HG03342 (cell line): Measurements from ENCODE around the gene SLC25A28.
A peak's percentile ranks its signal among the peaks of the same experiment; 100 is the strongest.
"Not testable (repeated sequence)": the region's sequence is repeated elsewhere in the genome, so short reads cannot be mapped to it uniquely, and the experiment has no call there.

ENCODE experiments used
- ATAC-seq: cut with Tn5 transposase; IDR thresholded peaks from one replicate; pipeline ENCODE4 v1.9.1; 2021; ENCODE audit warnings: mild to moderate bottlenecking, moderate library complexity; ENCODE audit not compliant: unreplicated experiment

SLC25A28 gene

DNA sequence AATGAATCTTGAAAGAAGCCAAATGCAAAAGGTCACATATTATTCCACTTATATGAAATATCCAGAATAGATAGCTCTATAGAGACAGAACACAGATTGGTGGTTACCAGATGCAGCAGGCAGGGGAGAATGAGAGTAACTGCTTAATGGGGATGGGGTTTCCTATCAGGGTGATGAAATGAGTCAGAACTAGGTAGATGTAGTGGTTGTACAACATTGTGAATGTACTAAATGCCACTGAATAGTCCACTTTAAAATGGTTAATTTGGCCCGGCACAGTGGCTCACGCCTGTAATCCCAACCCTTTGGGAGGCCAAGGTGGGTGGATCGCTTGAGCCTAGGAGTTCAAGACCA, 9.4 kb upstream of the SLC25A28 start:
- no peak for ATAC-seq

DNA sequence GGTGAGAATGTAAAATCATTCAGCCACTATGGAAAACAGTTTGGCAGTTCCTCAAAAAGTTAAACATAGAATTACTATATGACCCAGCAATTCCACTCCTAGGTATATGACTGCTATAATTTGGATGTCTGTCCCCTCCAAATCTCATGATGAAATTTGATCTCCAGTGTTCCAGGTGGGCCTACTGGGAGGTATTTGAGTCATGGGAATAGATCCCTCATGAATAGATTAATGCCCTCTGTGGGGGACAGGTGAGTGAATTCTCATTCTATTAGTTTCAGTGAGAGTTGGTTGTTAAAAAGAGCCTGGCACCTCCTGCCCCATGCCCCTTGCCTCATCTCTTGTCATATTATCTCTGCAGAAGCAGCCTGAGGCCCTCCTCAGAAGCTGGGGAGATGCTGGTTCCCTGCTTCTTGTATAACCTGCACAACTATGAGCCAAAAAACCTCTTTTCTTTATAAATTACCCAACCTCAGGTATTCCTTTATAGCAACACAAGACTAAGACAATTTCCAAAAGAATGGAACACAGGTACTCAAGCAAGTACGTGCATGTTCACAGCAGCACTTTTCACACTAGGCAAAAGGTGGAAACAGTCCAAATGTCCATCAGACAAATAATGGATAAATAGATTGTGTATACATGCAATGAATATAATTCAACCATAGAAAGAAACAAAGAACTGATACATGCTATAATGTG, 8.8 kb upstream of the SLC25A28 start:
- no peak for ATAC-seq

DNA sequence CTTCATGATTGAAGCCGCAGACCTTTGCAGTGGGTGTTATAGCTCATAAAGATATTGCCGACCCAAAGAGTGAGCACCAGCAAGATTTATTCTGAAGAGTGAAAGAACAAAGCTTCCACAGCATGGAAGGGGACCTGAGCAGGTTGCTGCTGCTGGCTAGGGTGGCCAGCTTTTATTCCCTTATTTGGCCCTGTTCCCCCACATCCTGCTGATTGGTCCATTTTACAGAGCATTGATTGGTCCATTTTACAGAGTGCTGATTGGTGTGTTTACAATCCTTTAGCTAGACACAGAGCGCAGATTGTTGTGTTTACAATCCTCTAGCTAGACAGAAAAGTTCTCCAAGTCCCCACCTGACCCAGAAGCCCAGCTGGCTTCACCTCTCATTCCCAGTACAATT, 4.9 kb upstream of the SLC25A28 start:
- not testable (repeated sequence) for ATAC-seq

DNA sequence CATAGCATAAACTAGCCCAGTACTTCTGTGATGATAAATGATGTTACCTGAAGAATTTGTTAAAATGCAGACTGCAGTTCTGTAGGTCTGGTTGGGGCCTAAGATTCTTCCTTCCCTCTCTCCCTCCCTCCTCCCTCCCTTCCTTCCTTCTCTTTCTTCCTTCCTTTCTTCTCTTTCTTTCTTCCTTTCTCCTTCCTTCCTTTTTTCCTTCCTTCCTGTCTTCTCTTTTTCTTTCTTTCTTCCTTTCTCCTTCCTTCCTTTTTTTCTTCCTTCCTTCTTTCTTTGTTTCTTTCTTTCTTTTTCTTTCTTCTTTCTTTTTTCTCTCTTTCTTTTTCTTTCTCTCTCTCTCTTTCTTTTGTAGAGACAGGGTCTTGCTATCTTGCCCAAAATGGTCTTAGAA, 3.7 kb upstream of the SLC25A28 start:
- ATAC-seq, result no peak

DNA sequence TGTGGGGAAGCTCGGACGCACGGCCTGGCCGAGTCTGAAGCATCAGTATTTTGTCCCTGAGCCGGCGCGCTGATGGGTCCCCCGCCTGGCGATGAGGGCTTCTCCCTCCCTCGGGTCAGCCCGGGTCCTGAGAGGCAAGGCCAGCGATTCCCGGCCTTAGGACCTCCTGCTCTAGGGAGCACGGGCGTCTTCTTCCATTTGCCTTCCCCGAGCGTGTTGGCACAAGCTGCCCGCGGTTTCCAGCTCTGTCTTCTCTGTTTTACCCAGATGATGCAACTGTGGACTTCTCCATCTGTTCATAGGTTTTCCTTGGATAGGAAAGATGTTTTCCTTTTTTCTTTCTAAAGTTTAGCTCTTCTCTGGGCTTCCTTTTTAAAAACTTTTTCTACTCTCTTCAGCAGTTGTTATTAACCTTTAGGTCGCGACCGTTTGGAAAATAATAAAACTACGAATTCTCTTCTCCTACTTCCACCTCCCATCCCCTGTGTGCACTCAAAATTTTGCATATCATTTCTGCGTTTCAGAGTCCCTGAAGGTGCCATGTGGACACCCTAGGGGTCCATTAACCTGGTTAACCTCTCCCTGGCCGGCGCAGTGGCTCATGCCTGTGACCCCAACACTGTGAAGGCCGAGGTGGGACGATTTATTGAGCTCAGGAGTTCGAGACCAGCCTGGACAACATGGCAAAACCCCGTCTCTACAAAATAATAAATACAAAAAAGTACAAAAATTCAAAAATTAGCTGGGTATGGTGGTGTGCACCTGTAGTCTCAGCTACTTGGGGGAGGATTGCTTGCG, 1.4 kb upstream of the SLC25A28 start:
- no peak for ATAC-seq

DNA sequence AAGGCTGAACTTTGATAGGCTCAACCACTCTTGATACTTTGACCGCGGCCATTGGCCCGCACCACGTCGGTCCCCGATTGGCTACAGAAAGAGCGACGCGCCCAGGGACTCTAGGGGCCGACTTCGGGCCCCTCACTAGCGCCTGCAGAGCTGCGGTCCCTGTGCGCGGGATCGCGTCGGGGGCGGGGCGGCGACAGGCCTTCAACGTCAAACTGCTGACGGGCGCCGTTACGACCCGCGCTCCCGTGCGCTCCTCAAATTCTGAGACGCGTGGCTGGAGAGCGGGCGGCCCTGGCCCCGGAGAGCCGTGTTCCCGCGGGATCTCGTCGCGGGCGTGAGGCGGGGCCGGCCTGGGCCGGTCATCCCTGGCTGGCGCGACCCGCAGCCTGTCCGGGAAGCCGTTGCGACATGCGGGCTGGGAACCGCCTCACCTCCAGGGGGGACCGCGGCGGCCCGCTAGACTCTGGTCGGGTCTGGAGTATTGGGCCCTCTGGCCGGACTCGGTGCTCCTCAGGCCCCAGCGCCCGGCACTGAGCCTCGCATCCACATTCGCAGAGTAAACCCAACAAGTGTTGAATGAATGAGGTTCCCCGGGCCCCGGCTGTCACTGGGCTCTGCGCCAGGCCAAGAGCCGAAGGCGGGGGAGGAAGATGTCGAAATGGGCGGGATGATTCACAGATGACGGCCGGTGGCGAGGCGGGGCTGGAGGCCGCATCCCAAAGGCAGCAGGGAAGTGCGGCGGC, 643 bp upstream of the SLC25A28 start:
- peak; percentile 85 for ATAC-seq

DNA sequence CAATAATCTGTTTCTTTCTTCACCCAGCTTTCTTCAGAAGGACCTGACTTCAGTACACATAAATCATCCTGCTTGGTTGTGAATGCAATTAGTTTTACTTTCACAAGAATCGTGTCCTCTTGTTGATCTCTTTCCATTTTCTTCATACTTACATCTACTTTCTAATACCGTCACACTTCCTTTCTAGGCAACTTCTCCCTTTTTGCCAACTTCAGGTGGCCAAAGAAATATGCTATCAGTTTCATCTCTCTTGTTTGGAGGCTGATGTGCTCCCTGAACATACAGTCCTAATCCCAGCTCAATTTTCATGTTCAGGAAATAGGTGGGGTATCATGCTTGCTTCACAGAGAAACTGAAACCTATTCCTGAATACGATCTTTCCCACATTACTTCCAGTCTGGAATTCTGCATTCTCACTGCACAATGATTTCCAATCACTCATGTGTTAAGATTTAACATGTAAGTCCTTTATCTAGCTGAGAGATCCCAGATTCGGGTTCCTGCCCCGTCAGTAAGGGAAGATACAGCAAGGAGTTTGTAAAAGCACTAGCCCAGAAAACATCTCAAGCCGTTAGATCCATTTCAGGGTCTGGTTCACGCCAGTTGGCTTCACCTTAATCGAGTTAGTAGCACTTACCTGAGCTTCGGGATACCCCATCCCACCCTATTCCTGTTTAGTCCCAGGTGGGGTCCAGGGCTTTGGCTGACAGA, 994 bp downstream of the SLC25A28 start:
- ATAC-seq, result no peak

DNA sequence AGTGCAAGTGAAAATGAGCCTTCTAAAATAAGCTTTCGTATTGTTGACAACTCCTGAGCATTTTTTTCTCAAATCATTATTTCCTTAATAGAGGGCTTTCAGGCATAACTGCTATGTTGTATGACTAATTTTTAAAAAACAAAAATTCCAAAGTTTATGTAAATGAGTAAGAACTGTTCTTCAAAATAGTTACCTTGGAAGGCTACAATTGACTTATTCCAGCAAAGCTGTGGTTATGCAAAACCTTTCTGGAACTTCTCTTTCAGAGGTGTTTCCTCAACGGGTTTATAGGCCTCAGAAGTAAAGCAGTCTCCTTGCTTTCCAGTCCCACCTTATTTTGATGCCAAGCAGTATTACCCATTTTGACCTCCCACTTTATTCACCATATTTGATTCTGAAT, 2.5 kb downstream of the SLC25A28 start:
- ATAC-seq, result no peak

DNA sequence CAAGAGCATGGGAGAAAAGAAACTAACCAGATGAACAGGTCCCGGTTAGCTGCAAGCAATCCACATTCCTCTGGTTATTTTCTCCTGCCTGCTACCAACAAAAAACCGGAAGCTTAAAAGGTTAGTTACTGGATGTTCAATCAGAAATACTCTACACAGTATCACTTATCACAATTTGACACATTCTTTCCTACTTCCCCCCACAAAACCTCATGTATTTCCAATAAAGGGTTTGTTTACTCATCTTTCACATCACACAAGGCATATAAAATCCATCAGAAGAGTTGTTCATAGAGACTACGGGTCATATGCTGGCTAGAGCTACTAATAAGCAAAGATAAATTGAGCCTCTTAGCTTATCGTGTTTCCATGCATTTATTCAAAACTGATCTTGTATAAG, 4.8 kb downstream of the SLC25A28 start:
- ATAC-seq, result no peak

DNA sequence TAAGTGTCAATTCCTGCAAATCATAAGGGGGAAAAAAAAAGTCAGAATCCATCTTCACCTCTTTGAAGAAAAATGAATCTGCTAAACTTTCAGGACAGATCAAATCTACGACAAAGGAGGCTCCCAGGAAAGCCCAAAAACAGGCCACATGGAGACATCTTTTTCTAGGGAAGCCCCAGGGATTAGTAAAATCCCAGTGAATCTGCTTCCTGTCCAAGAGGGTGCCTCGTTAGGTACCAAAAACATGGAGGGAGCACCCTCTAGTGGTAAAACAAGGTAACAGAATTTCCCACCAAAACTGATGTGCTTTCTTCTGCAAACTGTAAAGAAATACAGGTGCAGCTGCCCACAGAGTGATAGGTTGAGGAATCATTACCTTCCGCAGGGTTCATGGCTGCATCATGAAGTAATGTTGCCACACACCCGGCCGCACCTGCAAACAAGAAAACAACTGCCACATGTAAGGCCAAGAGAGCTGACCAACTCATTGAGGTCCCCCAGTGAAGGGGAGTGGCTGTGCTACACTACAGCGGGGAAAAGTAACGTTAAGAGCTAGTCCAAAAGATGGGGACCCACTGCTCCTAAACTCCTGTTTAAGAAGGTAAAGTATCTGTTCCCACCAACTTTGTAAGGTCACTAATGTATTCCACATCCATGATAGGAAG, 7.9 kb downstream of the SLC25A28 start:
- no peak for ATAC-seq

DNA sequence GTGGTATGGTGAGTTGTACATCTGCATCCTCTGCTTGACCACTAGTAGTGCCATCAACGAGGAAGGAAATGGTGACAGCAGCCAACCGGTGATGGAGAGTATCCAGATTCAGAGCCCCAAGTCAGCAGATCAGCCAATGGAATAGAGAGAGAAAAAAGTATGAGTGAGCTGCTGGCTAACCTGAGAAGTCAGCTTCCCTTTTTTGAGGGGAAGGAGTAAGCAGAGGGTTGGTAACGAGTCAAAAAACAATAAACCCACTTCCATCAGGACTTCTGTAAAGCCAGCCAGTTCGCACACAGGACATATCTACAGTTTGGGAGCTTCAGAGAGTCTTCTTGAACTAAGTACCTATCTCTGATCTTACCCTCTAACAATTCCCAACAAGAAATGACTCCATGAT, 8.9 kb downstream of the SLC25A28 start:
- no peak for ATAC-seq

DNA sequence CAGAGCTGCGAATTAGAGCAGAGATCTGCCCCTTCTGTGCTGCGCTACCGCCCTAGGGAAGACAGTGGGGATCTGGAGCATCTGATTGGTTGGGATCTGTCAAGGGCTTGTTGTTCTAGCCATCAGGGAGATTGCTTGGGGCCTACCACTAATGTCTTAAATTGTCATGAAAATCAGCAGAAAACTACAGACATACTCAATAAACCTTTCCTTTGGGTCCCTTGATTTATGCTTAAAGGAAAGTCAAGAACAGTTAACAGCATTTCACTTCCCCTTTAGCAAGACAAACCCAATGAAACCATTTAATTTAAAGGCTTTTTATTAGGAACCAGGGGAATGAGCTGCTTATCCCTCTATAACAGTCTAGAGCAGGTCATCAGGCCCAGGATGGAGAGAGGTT, 10.0 kb downstream of the SLC25A28 start:
- ATAC-seq, result no peak

DNA sequence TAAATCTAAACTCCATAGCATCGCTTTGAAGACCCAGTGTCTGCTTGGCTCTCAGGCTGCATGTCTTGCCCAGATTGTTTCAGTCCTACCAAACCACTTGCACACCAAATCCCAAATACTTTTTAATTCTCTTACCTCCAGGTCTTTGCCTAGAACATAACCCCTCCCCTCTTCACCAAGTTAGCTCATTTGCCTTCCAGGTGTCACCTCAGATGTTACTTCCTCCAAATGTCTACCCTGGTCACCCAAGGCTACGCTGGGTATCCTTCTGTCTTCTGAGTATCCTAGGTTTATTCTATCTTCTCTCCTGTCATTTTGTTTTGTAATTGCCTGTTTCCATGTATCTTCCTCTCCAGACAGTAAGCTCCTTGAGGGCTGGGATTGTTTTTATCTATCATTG, 11.1 kb downstream of the SLC25A28 start:
- no peak for ATAC-seq

DNA sequence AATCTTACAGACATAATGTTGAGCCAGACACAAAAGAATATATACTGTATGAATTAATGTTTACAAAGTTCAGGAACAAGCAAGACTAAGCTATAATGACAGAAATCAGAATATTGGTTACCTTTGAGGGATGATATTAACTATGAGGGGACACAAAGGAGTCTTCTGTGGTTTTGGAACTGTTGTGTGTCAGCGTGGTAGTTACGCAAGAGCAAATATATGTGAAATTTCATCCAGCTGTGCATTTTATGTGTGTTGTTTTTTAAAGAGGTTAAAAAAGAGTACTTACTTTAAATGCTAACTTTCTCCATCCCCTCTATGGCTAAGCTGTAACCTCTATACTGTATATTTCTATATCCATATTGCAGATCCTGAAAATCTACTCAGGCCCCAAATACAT, 14.9 kb downstream of the SLC25A28 start:
- no peak for ATAC-seq

DNA sequence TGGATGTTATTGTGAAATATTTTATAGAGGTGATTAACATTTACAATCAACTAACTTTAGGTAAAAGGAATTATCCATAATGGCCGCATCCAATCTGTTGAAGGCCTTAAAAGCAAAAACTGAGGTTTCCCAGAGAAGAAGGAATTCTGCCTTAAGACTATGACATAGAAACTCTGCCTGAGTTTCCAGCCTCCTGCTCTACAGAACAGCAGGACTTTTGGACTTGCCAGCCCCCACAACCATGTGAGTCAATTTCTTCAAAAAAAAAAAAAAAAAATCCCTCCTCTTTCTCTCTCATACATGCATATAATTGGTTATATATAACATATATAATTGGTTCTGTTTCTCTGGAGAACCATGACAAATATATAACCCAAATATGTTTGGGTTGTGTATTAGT, 15.4 kb downstream of the SLC25A28 start:
- ATAC-seq, result no peak

DNA sequence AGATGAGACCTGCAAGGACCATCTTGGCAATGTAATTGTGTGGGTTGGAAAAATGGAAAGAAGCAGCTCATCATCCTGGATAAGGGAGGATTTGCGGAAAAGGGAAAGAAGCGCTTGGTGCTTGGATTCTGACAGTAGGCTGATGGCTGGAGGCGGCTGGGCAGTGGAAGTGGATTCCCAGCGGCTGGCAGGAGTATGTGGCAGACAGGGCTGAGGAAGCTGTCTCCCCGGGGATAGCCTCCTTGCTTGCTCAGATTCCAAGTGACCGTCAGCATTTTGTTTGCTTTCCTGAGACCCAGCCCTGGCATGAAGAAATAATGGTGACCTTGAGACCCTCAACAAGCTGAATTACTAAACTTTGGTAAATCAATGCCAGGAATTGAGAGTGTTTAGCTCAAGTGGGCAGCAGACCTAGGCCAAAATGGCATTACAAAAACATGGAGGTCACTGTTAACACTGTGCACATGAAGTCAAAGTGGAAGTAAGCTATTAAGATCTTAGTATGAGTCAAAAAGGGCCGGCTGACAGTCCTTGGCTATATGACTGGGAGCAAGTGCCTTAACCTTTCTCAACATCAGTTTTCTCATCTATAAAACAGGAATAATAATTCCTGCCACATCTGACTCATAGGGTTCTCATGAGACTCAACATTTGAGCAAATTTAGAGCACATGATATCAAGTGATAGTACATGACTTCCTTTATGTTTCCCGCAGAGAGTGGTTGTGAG, 21.3 kb downstream of the SLC25A28 start:
- no peak for ATAC-seq

DNA sequence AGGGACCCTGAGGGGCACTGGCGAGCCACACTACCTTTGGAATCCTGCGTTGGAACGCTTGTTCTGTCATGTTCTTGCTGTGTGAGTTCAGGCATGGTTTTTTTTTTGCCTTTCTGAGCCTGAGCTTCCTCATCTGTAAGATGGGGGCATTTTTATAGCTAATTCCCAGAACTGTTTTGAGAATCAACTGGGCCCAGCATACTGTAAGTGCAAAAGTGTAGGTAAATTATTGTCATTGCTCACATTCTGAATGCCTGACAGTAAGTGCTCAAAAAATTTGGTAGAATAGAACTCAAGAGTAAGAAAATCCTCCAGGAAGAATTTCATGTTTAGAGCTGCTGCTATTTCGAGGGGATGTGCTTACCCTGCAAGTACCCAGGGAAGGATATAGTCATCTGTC, 22.2 kb downstream of the SLC25A28 start:
- no peak for ATAC-seq

DNA sequence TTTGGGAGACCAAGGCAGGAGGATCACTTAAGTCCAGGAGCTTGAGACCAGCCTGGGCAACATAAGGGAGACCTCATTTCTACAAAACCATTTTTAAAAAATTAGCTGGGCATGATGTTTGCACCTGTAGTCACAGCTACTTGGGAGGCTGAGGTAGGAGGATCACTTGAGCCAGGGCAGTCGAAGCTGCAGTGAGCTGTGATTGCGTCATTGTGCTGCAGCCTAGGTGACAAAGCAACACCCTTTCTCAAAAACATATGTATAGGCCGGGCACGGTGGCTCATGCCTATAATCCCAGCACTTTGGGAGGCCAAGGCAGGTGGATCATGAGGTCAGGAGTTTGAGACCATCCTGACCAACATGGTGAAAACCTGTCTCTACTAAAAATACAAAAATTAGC, 23.5 kb downstream of the SLC25A28 start:
- ATAC-seq, result not testable (repeated sequence)

DNA sequence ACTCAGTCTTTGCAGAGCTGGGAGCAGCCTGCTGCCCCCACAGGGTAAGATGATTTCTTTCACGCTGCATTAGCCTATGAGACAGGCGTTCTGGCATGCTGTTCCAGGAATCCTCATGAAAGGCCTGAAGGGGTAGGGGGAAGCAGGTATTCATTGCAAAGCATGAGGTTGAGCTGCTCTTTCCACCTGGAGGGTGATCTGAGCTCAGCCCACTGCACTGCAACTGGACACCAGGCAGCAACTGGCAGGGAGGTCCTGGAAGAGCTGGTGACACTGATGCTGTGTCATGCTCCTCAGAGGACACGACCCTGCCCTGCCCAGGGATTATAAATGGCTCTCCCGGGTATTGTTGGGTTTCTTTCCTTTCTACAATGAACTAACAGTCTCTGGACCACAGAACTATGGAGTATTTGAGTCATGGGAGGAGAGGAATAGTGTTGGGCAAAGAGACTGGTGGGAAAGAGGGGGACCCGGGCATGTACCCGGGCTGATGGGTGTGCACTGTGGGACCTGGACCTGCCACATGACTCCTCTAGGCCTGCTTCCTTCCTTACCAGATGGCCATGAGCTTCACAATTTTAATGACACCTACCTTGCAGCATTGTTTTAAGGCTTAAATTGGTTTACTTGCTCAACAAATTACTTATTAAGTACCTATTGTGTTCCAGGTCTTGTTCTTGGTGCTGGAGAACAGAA, 24.3 kb downstream of the SLC25A28 start:
- ATAC-seq, result no peak

DNA sequence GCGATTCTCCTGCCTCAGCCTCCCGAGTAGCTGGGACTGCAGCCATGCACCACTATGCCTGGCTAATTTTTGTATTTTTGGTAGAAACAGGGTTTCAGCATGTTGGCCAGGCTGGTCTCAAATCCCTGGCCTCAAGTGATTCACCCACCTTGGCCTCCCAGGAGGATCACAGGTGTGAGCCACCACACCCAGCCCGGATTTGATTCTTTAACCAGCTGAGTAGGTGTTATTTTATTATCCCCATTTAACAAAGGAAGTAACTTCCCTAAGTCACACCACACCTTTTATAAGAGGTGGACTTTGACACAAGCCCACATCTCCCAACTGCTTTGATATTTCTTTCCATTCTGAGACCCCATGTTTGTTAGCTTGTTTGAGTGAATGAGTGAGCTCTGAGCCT, 25.0 kb downstream of the SLC25A28 start:
- ATAC-seq, result no peak
